ENCODE results near the gene GDPD3.
A peak's percentile ranks its signal among the peaks of the same experiment; 100 is the strongest.

The GDPD3 gene

DNA sequence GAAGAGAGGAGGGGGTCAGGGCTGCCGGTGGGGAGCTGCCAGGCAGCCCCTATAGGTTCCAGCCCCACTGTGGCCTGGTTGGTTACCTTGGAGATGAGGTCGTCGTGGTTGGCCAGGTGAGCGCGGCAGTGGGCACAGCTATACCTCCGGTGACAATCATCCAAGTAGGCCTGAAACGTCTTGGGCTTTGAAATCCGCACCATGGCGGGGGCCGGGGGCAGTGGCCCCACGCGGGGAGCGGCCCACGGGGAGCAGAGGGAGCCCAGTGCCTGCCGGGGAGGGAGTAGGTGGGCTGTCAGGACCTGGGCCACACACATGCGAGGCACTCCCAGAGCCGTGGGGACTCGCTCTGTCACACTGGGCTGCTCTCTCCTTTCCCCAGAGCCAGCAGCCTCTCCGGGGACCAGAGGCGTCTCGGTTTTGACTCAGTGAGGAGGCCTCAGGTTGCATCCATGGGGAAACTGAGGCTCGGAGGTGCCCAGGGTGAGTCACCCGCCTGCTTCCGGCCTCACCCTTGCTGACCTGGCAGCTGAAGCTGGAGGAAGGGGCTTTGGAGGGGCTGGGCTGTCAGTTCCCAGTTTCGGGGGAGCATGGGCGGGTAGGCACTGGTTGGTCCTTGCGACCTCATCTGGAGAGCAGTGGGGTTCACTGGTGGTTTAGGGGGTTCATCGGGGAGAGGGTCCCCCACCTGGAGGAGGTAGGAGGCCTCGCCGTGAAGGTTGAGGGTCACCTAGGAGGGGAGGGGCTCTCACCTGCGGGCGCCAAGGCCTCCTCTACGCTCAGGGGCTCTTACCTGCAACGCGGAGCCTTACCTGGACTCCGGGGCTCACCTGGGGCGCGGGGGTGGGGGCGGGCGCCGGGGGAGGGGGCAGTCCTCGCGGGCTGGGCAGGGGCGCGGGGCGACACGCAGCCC, 17.9 kb downstream of the GDPD3 start:
- peak overlapping the region; percentile 84 for H3K27ac ChIP-seq (ENCODE audit: low read depth, low read length)

DNA sequence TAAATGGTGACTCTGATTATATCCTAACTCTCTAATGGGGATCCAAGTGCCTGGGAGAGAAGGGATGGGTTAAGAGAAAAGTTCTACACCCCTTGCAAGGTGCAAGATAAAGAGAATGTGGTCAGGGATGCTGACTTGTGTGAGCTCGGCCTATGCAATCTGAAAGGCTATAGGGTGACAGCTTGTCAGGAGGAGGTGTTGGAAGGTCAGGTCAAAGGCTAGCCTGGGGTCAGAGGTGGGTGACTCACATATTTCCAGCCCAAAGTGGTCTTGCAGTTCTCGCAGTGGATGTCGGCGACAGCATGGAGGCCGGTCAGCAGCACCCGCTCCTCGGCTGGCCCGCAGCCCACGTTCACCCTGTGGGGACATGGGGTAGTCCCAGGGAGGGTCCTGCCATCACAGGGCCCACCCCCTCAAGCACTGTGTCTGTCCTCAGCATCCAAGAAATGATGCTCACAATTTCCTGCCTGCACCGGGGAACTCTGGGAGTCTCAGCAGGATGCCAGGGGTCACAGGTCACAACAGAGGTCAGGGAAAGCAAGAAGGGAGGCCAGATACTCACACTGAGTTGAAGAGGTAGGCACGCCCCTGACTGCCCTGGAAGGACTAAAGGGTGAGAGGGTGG, 18.7 kb downstream of the GDPD3 start:
- Histone ChIP-seq H3K27ac (ENCODE audit: low read depth, low read length) (no peak overlapping the region), H3K9ac (ENCODE audit: low read depth in 1 of 2, low read length in 2 of 2) (peak overlapping the region; percentile 76 to 95), H3K4me3 (ENCODE audit: low read depth in 1 of 2, low read length in 2 of 2) (peak overlapping the region; percentile 90 to 98), H3K9me3 (ENCODE audit: control insufficient read depth in 1 of 2, low read length in 2 of 2) (peaks cover 11 to 22% of the 10 kb centered on the region in 2 donors), H3K4me1 (ENCODE audit: control insufficient read depth in 1 of 2, insufficient read depth in 2 of 2, low read length in 2 of 2) (peaks cover 33 to 40% of the 10 kb centered on the region in 2 donors), H3K36me3 (ENCODE audit: control insufficient read depth in 1 of 2, insufficient read depth in 2 of 2, low read length in 2 of 2) (peaks cover 12 to 13% of the 10 kb centered on the region in 2 donors), H3K27me3 (ENCODE audit: control insufficient read depth in 1 of 2, insufficient read depth in 2 of 2, low read length in 2 of 2) (no peaks in the 10 kb centered on the region)

More for the DNA sequence above, 17.9 kb downstream of the GDPD3 start:
- Histone ChIP-seq H3K27me3 (ENCODE audit: control insufficient read depth in 1 of 2, insufficient read depth in 2 of 2, low read length in 2 of 2) (no peaks in the 10 kb centered on the region), H3K4me1 (ENCODE audit: control insufficient read depth in 1 of 2, insufficient read depth in 2 of 2, low read length in 2 of 2) (peaks cover 29 to 40% of the 10 kb centered on the region in 2 donors), H3K4me3 (ENCODE audit: low read depth in 1 of 2, low read length in 2 of 2) (peak overlapping the region; percentile 90 to 98), H3K36me3 (ENCODE audit: control insufficient read depth in 1 of 2, insufficient read depth in 2 of 2, low read length in 2 of 2) (peaks cover 12 to 13% of the 10 kb centered on the region in 2 donors), H3K9me3 (ENCODE audit: control insufficient read depth in 1 of 2, low read length in 2 of 2) (peaks cover 11 to 22% of the 10 kb centered on the region in 2 donors), H3K9ac (ENCODE audit: low read depth in 1 of 2, low read length in 2 of 2) (peak overlapping the region; percentile 76 to 95)

DNA sequence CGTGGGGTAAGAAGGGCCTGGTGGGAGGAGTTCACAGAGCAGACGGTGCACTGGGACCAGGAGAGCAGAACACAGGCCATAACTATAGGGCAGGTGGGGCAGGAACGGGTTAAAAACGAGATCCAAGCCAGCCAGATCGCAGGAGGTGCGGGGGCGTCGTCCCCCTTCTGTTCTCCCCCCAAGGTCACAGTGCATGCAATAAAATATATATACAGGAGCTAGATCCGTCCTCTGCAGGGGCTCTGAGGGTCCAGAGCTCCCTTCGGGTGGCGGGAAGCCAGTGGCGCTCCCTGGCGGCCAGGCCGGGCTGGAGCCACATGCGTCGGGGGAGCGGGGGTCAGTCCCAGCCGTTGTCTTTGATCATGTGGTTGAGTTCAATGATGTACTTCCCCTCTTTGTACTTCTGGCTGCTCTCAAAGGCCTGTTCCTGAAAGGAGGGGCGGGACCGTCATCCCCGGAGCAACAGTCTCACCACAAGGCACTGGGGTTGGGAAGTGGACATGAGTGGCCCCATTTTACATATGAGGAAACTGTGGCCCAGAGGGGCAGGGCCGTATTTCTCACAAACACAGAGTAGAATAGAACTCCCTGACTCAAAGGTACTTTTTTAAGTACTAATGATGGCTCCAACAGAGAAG, 20.8 kb downstream of the GDPD3 start:
- no peaks in the 10 kb centered on the region for H3K27me3 ChIP-seq (ENCODE audit: control insufficient read depth in 1 of 2, insufficient read depth in 2 of 2, low read length in 2 of 2)
- H3K36me3 ChIP-seq (ENCODE audit: control insufficient read depth in 1 of 2, insufficient read depth in 2 of 2, low read length in 2 of 2) = peaks cover 12 to 13% of the 10 kb centered on the region in 2 donors
- peak overlapping the region; percentile 62 for H3K27ac ChIP-seq (ENCODE audit: low read depth, low read length)
- H3K4me3 ChIP-seq (ENCODE audit: low read depth in 1 of 2, low read length in 2 of 2) = peak overlapping the region; percentile 75 to 85
- peaks cover 33 to 40% of the 10 kb centered on the region in 2 donors for H3K4me1 ChIP-seq (ENCODE audit: control insufficient read depth in 1 of 2, insufficient read depth in 2 of 2, low read length in 2 of 2)
- H3K9ac ChIP-seq (ENCODE audit: low read depth in 1 of 2, low read length in 2 of 2) = peak overlapping the region; percentile 73 to 92
- H3K9me3 ChIP-seq (ENCODE audit: control insufficient read depth in 1 of 2, low read length in 2 of 2) = peaks cover 8 to 10% of the 10 kb centered on the region in 2 donors

DNA sequence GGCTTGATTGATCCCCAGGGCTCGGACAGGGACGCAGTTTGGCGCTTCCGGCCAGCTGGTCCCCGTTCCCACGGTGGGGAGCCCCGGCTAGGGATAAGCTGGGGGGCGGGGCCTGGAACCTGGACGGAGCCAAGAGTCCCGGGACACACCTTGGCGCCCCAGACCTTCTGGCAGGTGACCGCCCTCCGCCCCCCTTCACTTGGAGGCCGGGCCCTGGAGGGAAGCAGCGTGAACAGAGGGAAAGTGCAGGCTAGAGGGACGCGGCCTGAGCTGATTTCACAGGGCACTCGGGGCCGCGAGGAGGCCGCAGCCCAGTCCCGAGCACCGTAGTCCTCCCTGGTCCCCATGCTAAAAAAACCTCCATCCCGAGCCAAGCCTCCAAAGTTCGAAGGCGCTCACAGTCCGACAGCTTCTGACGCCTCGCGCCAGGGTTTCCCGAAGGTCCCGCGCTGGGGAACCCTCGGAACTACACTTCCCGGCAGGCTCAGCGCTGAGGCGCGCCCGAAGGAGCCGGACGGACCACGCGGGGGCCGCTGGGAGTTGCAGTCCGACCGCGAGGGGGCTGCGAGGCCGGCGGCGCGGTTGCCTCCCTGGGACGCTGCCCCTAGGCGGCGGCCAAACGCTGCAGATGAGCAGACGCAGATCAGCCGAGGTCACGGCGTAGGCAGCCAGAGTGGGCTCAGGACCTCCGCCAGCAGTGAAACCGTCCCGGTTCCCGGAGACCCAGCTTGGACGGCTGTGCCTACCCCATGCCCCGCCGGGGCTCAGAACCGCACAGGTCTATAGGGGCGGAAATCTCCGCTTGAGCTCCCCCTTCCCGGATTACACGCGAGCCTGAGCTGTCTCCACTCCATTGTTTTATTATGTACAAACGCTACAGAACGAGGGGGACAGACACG, 21.6 kb downstream of the GDPD3 start, which contains the start of gene TBX6:
TBX6 (minus strand) TSS at position 451 of the 899 bp plus-strand sequence. CDS start 731 bp downstream, outside the sequence.
- peak within 1 kb of the TSS; percentile 62 for H3K27ac ChIP-seq (ENCODE audit: low read depth, low read length)
- peaks cover under 1 to 3% of the 10 kb centered on the region in 2 donors for H3K9me3 ChIP-seq (ENCODE audit: control insufficient read depth in 1 of 2, low read length in 2 of 2)
- peak within 1 kb of the TSS; percentile 73 to 92 for H3K9ac ChIP-seq (ENCODE audit: low read depth in 1 of 2, low read length in 2 of 2)
- peak within 1 kb of the TSS; percentile 75 to 85 for H3K4me3 ChIP-seq (ENCODE audit: low read depth in 1 of 2, low read length in 2 of 2)
- H3K4me1 ChIP-seq (ENCODE audit: control insufficient read depth in 1 of 2, insufficient read depth in 2 of 2, low read length in 2 of 2) = peaks cover 33 to 40% of the 10 kb centered on the region in 2 donors
- no peaks in the 10 kb centered on the region for H3K27me3 ChIP-seq (ENCODE audit: control insufficient read depth in 1 of 2, insufficient read depth in 2 of 2, low read length in 2 of 2)
- H3K36me3 ChIP-seq (ENCODE audit: control insufficient read depth in 1 of 2, insufficient read depth in 2 of 2, low read length in 2 of 2) = peaks cover 12 to 13% of the 10 kb centered on the region in 2 donors

DNA sequence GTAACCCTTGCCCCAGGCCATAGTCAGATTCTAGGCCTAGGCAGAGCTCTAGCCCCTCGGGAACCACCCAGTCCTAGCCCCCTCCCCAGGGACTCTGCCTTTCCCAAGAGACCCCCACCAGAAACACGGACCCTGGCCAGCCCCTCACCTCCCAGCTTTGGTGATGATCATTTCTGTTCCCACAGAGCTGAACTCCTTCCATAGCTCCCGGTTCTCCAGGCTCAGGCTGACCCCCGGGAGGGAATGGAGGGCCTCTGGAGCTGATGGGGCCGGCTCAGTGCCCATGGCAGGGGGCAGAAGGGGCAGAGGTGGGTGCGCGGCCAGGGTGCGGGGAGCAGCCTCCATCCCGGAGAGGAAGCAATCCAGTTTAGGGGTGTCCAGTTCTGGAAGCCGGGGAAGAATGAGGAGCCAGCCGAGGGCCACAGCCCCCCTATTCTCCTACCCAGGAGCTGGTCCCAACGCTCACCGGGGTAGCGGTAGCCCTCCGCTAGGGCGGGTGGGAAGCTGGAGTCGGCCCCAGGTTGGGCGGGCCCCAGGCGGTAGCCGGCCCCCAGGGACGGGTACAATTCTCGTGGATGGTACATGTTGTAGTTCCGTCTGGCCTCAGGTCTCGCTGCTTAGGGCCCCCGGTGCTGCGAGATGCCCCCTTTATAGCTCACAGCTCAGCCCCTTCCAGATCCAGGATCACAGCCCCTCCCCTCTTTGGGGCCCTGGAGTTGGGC, 22.6 kb downstream of the GDPD3 start:
- Histone ChIP-seq H3K36me3 (ENCODE audit: control insufficient read depth in 1 of 2, insufficient read depth in 2 of 2, low read length in 2 of 2) (peaks cover 12 to 13% of the 10 kb centered on the region in 2 donors), H3K4me1 (ENCODE audit: control insufficient read depth in 1 of 2, insufficient read depth in 2 of 2, low read length in 2 of 2) (peaks cover 33 to 35% of the 10 kb centered on the region in 2 donors), H3K27me3 (ENCODE audit: control insufficient read depth in 1 of 2, insufficient read depth in 2 of 2, low read length in 2 of 2) (no peaks in the 10 kb centered on the region), H3K9ac (ENCODE audit: low read depth in 1 of 2, low read length in 2 of 2) (peak overlapping the region in 1 of 2 donors; percentile 73), H3K4me3 (ENCODE audit: low read depth in 1 of 2, low read length in 2 of 2) (peak overlapping the region; percentile 75 to 85), H3K27ac (ENCODE audit: low read depth, low read length) (no peak overlapping the region), H3K9me3 (ENCODE audit: control insufficient read depth in 1 of 2, low read length in 2 of 2) (no peaks in the 10 kb centered on the region)

DNA sequence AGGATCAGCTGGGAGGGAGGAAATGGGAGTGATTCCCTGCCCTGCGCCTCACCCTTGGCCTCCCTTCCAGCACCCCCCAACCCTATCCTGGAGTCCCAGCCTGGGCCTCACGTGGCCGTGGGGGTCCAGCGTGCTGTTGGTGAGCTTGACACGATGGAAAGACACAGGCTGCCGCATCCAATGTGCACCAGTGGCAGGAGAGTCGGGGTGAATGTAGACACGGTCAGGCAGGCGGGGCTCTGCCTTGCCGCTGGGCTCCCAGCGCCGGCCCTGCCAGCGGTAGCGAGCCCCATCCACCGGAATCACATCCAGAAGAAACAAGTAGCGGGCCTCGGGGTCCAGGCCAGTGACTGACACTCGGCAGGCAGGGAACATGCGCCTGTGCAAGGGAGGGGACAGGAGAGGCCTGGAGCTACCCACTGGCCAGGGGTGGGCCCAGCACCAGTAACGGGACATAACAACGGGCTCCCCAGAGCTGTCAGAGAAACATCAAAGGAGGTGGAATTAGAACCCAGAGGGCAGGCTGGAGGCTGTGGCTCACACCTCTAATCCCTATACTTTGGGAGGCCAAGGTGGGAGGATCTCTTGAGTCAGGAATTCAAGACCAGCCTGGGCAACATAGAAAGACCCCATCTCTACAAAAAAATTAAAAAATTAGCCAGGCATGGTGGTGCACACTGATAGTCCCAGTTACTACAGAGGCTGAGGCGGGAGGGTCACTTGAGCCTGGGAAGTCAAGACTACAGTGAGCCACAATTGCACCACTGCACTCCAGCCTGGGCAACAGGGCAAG, 24.3 kb downstream of the GDPD3 start:
- H3K4me3 ChIP-seq (ENCODE audit: low read depth in 1 of 2, low read length in 2 of 2) = no peak overlapping the region
- no peaks in the 10 kb centered on the region for H3K27me3 ChIP-seq (ENCODE audit: control insufficient read depth in 1 of 2, insufficient read depth in 2 of 2, low read length in 2 of 2)
- H3K9me3 ChIP-seq (ENCODE audit: control insufficient read depth in 1 of 2, low read length in 2 of 2) = no peaks in the 10 kb centered on the region
- H3K4me1 ChIP-seq (ENCODE audit: control insufficient read depth in 1 of 2, insufficient read depth in 2 of 2, low read length in 2 of 2) = peaks cover 18 to 21% of the 10 kb centered on the region in 2 donors
- H3K36me3 ChIP-seq (ENCODE audit: control insufficient read depth in 1 of 2, insufficient read depth in 2 of 2, low read length in 2 of 2) = peaks cover 6 to 20% of the 10 kb centered on the region in 2 donors
- H3K9ac ChIP-seq (ENCODE audit: low read depth in 1 of 2, low read length in 2 of 2) = no peak overlapping the region
- no peak overlapping the region for H3K27ac ChIP-seq (ENCODE audit: low read depth, low read length)

DNA sequence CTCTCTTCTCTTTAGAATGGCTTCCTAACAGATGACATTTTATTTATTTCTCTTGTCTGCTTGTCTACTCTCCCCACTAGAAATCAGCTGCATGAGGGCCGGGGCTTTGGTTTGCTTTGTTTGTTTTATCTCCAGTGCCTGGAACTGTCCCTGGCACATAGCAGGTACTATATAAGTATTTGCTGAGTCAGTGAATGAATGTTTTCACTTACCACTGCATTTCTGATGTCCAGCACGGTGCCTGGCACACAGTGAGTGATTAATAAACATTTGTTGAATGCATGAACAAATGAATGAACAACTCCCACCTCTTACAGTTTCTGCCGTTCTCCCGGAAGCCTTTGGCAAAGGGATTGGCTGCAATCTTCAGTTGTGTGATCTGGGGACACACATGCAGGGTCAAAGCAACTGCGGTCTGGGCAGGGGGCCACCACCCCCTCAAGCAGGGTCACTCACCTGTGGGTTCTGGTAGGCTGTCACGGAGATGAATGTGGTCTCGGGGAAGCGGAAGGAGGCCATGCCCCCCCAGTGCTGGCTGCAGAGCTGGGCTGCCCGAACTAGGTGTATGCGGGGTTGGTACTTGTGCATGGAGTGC, 25.0 kb downstream of the GDPD3 start:
- peaks cover 17 to 21% of the 10 kb centered on the region in 2 donors for H3K4me1 ChIP-seq (ENCODE audit: control insufficient read depth in 1 of 2, insufficient read depth in 2 of 2, low read length in 2 of 2)
- H3K4me3 ChIP-seq (ENCODE audit: low read depth in 1 of 2, low read length in 2 of 2) = no peak overlapping the region
- peaks cover 10 to 24% of the 10 kb centered on the region in 2 donors for H3K36me3 ChIP-seq (ENCODE audit: control insufficient read depth in 1 of 2, insufficient read depth in 2 of 2, low read length in 2 of 2)
- no peaks in the 10 kb centered on the region for H3K9me3 ChIP-seq (ENCODE audit: control insufficient read depth in 1 of 2, low read length in 2 of 2)
- H3K9ac ChIP-seq (ENCODE audit: low read depth in 1 of 2, low read length in 2 of 2) = no peak overlapping the region
- no peak overlapping the region for H3K27ac ChIP-seq (ENCODE audit: low read depth, low read length)
- no peaks in the 10 kb centered on the region for H3K27me3 ChIP-seq (ENCODE audit: control insufficient read depth in 1 of 2, insufficient read depth in 2 of 2, low read length in 2 of 2)

DNA sequence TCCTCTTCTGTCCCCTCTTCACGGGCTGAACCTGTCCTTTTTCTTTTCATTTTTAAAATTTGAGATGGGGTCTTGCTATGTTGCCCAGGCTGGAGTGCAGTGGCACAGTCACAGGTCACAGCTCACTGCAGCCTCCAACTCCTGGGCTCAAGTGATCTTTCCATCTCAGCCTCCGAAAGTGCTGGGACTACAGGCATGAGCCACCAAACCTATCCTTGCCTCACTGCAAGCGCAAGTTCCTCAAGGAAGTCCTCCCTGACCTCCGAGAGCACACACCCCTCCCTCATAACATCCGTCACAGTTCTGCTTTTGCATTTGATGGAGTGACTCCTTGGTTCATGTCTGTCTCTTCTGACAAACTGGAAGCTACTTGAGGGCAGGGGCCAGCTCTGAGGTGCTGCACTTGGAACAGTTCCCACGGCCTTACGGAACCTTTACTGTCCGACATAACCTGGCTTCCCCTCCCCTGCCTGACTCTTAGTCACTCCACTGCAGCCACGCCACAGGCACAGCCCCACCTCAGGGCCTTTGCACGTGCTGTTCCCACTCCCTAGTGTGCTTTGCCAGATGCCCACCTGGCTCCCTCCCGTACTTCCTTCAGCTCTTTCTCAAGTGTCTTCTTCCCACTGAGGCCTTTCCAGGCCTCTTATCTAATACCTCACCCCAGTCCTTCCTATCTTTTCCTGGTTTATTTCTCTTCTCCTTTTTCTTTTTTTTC, 26.0 kb downstream of the GDPD3 start:
- H3K4me3 ChIP-seq (ENCODE audit: low read depth in 1 of 2, low read length in 2 of 2) = no peak overlapping the region
- no peaks in the 10 kb centered on the region for H3K27me3 ChIP-seq (ENCODE audit: control insufficient read depth in 1 of 2, insufficient read depth in 2 of 2, low read length in 2 of 2)
- peaks cover 12% of the 10 kb centered on the region in 2 donors for H3K4me1 ChIP-seq (ENCODE audit: control insufficient read depth in 1 of 2, insufficient read depth in 2 of 2, low read length in 2 of 2)
- H3K36me3 ChIP-seq (ENCODE audit: control insufficient read depth in 1 of 2, insufficient read depth in 2 of 2, low read length in 2 of 2) = peaks cover 20 to 34% of the 10 kb centered on the region in 2 donors
- H3K9me3 ChIP-seq (ENCODE audit: control insufficient read depth in 1 of 2, low read length in 2 of 2) = no peaks in the 10 kb centered on the region
- H3K9ac ChIP-seq (ENCODE audit: low read depth in 1 of 2, low read length in 2 of 2) = no peak overlapping the region
- no peak overlapping the region for H3K27ac ChIP-seq (ENCODE audit: low read depth, low read length)

Data from duodenal mucosa (tissue), 2 donors.